Measurements from ENCODE around the gene NAA38.
A peak's percentile ranks its signal among the peaks of the same experiment; 100 is the strongest.

The NAA38 gene

DNA sequence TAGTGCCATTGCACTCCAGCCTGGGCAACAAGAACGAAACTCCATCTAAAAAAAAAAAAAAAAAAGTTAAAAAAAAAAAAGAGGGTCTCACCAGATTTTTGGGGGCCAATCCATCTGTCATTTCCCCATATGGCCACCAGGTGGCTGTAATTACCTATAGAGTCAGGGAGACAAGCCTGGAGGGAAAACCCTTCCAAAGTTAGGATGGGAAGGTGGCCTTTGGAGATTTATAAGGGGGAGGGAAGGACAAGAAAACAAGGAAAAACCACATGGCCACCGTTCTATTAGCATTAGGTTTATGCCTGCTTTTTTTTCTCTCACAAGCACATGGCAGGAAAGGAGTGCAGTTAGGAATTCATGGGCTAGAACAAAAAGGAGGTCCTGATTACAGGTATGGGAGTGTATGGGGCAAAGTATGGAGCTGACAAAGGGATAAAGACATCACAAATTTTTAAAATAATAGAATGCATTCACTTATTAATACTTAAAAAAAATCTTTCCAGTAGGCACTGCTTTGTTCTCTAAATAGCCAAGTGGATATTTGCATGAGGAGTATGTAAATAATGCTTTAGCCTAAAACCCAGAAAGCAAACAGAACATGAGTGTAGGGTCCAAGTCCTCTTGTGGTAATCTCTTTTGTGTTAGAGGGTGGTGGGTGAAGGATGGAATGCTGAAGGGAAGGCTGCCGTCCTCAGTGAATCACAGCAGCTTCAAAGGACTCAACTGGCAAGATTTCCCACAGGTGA, 5.5 kb upstream of the NAA38 start:
- TF ChIP-seq, protein P1, sequence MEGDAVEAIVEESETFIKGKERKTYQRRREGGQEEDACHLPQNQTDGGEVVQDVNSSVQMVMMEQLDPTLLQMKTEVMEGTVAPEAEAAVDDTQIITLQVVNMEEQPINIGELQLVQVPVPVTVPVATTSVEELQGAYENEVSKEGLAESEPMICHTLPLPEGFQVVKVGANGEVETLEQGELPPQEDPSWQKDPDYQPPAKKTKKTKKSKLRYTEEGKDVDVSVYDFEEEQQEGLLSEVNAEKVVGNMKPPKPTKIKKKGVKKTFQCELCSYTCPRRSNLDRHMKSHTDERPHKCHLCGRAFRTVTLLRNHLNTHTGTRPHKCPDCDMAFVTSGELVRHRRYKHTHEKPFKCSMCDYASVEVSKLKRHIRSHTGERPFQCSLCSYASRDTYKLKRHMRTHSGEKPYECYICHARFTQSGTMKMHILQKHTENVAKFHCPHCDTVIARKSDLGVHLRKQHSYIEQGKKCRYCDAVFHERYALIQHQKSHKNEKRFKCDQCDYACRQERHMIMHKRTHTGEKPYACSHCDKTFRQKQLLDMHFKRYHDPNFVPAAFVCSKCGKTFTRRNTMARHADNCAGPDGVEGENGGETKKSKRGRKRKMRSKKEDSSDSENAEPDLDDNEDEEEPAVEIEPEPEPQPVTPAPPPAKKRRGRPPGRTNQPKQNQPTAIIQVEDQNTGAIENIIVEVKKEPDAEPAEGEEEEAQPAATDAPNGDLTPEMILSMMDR (IDR thresholded peaks at IDR 0.05; ENCODE audit: low read depth, low read length) = peak; percentile 61
- no peak for DNase-seq (ENCODE audit: extremely low read depth, low read depth)

DNA sequence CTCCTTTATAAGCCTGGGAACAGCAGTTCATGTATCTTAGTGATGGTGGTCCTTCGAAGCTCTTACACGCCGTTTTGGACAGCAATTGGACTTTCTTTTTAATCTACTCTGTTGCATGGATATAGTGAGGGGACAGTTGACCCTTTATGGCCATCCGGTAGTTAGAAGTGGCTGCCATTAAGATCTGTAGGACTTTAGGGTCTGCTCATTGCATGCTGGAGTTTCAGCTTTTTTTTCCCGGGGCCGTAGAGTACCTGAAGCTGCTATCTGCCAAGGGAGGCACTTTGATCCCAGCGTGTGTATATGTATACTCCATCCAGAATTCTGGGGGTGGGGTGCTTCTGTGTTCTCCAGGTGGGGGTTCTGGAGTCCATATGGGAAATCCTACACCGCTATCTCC, 1.7 kb upstream of the NAA38 start:
- TF ChIP-seq, protein P1 (IDR thresholded peaks at IDR 0.05; ENCODE audit: low read depth, low read length) = no peak
- no peak for DNase-seq (ENCODE audit: extremely low read depth, low read depth)

DNA sequence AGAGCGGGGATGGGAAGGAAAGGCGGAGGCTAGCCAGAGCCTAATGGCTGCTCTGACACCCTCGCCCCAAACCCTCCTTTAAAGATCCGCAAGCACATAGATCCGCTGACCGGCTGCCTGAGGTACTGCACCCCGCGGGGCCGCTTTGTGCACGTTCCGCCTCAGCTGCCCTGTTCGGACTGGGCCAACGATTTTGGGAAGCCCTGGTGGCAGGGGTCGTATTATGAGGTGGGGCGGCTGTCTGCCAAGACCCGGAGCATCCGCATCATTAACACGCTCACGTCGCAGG, 1.1 kb upstream of the NAA38 start:
- no peak for DNase-seq (ENCODE audit: extremely low read depth, low read depth)
- TF ChIP-seq, protein P1 (IDR thresholded peaks at IDR 0.05; ENCODE audit: low read depth, low read length) = peak; percentile 44

DNA sequence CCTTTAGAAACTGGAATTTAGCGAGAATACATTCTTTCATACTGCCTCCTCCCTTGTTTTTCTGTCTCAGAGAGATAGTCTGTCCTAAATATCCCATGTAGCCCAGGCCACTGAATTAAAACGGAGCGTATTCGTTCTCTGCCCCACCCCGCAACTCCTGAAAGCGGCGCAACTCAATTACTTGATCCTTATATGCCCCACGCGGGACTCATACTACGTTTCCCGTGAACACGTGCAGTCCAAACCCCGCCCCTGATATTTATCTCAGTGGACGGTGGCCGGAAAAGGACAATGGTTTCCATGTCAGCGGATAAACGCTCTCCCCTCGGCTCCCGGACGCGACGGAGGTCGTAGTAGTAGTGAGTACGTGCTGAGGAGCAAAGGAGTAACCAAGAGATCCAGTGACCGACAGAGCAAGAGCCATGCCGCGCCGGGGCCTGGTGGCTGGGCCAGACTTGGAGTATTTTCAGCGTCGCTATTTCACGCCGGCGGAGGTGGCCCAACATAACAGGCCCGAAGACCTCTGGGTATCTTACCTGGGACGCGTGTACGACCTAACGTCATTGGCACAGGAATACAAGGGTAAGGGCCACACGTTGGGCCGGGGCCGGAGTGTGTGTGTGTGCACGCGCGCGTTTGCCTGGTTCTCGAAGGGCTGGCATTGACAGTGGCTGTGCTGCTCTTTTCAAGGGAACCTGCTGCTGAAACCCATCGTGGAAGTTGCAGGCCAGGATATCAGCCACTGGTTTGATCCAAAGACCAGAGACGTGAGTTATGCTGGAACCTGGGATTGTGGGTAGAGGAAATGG, 558 bp upstream of the NAA38 start, which contains the start of gene CYB5D1:
Gene CYB5D1 (plus strand): TSS at position 291 of the 809 bp plus-strand sequence. CDS start 132 bp downstream, at position 423.
- TF ChIP-seq, protein P1 (IDR thresholded peaks at IDR 0.05; ENCODE audit: low read depth, low read length) = no peak

DNA sequence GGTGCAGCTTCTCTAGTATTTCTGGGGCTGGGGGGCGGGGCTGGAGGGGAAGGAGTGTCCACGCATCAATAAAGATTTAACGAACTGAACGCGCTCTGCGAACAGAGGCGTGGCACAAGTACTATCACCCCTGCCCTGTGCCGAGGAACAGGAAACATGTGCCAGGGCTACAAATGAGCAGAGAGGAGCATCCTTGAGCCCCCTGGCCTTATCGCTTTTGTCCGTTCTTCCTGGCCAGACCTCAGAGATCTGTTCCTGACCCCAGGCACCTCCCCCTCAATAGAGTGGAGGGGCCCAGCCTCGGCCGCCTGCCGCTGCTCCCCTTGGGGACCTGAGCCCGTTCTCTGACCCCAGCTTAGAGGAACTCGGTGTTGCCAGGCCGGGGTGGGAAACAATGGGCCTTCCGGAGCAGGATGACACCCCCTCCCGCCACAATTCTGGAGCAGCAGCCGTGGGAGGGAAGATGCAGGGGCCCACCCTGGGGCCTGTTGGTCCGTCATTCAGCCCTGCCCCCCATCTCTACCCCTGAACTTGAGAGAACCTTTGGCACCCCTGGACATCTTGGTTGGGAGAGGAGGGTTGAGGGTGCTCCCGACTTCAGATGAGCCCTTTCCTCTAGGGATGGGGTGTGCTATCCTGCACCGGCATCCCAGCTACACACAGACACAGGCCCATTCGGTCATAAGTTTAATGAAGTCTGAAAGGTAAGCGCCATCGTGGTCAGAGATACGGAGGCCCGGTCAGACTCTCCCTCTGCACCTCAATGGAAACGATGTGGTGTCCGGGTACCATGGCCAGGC, 1.1 kb downstream of the NAA38 start:
- DNase-seq (ENCODE audit: extremely low read depth, low read depth) = no peak
- TF ChIP-seq, protein P1 (IDR thresholded peaks at IDR 0.05; ENCODE audit: low read depth, low read length) = no peak

More for the DNA sequence above, 558 bp upstream of the NAA38 start, which contains the start of gene CYB5D1:
- DNase-seq (ENCODE audit: extremely low read depth, low read depth) = peak; percentile 82

DNA sequence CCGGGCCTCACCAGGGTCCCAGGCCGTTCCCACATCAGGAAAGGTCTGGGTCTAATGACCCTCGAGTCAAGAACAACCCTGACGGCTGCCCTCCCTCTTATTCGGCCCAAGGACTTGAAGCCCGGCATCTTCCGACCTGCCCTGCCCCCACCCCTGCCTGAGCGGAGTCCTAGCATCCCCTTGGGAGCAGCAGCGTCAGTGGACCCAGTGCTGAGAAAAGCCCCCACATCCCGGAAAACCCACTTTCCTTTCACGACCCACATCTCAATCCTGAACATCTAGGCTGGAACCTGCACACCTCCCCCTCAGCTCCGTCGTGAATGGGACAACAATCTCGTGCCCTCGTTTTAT, 1.7 kb downstream of the NAA38 start:
- no peak for DNase-seq (ENCODE audit: extremely low read depth, low read depth)
- TF ChIP-seq, protein P1 (IDR thresholded peaks at IDR 0.05; ENCODE audit: low read depth, low read length) = no peak
